Measurements from ENCODE around the gene METTL22. TPM values are rescaled to one million over a fixed set of nuclear protein-coding genes. Genes with fewer than 3 reads are reported as not detected.
A peak's percentile ranks its signal among the peaks of the same experiment; 100 is the strongest.

The METTL22 gene
- total and polyA plus RNA-seq, 4 donors = 17.9 to 39.4 (median 32.4) TPM

GRCh38 chr16:8645141-8645521, 23.6 kb downstream of the METTL22 start:
- Histone ChIP-seq H3K27me3 (ENCODE audit: control insufficient read depth in 3 of 3, insufficient read depth in 3 of 3, low read length in 2 of 3) (no peaks in the 10 kb centered on the region), H3K36me3 (ENCODE audit: control insufficient read depth in 4 of 4, insufficient read depth in 4 of 4, low read length in 4 of 4) (peaks cover 35 to 64% (median 52%) of the 10 kb centered on the region in 4 donors), H3K9me3 (ENCODE audit: control insufficient read depth in 4 of 4, insufficient read depth in 3 of 4, low read length in 3 of 4) (no peaks in the 10 kb centered on the region), H3K4me3 (no peak overlapping the region), H3K4me1 (ENCODE audit: control insufficient read depth in 5 of 5, insufficient read depth in 5 of 5, low read length in 5 of 5) (no peaks in the 10 kb centered on the region), H3K27ac (ENCODE audit: low read depth in 1 of 2, low read length in 1 of 2) (peak overlapping the region in 1 of 2 donors; percentile 33), H3K9ac (ENCODE audit: insufficient read depth in 1 of 2, low read length in 2 of 2) (no peak overlapping the region)
- ATAC-seq (ENCODE audit: insufficient read depth, low FRiP score) = no peak
- DNase-seq = no peak
- TF ChIP-seq CTCF (IDR thresholded peaks at IDR 0.05; ENCODE audit: control extremely low read depth, extremely low read depth) = no peak
- WGBS, 2 donors = 56 to 73% methylated on average over 11 of the region's 11 CpGs

GRCh38 chr16:8645831-8646230, 24.3 kb downstream of the METTL22 start:
- DNase-seq = no peak

DNA sequence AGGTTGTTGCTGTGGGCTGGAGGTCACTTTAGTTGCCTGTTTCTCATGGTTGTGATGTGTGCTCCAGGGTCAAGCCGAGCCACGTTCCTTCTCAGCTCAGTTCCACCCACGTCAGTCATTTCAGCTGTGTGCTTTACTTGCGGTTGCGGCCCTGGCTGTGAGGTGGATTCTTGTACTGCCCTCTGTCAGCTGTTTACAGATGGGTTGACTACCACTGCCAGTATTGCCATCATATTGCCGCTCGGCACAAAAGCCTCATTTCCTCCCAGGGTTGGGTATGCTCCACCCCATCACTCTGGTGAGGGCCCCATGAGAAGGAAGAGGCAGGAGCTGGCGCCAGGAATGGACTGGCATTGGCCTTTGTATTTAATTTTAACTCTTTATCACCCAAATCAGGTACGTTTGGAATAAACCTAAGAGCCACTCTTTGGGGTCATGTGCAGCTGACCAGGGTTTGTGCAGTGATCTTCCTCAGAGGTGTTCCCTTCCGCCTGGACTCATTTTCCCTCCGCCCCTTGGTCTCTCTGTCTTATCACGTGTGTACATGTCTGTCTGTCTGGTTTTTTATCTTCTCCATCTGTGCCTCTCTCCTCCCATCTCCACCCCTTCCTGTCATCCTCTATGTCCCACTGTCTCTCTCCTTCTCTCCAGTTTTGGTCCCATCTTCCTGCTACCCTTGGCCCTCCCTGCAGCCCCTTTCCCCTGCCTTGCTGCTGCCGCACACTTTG, 25.0 kb downstream of the METTL22 start:
- no peak for ATAC-seq (ENCODE audit: insufficient read depth, low FRiP score)
- no peaks in the 10 kb centered on the region for H3K9me3 ChIP-seq (ENCODE audit: control insufficient read depth in 4 of 4, insufficient read depth in 3 of 4, low read length in 3 of 4)
- 72 to 84% methylated on average over 13 of the region's 13 CpGs for WGBS, 2 donors
- no peak overlapping the region for H3K9ac ChIP-seq (ENCODE audit: insufficient read depth in 1 of 2, low read length in 2 of 2)
- peaks cover 35 to 56% (median 45%) of the 10 kb centered on the region in 4 donors for H3K36me3 ChIP-seq (ENCODE audit: control insufficient read depth in 4 of 4, insufficient read depth in 4 of 4, low read length in 4 of 4)
- no peaks in the 10 kb centered on the region for H3K27me3 ChIP-seq (ENCODE audit: control insufficient read depth in 3 of 3, insufficient read depth in 3 of 3, low read length in 2 of 3)
- no peak overlapping the region for H3K27ac ChIP-seq (ENCODE audit: low read depth in 1 of 2, low read length in 1 of 2)
- H3K4me3 ChIP-seq = no peak overlapping the region
- no peak for TF ChIP-seq CTCF (IDR thresholded peaks at IDR 0.05; ENCODE audit: control extremely low read depth, extremely low read depth)
- H3K4me1 ChIP-seq (ENCODE audit: control insufficient read depth in 5 of 5, insufficient read depth in 5 of 5, low read length in 5 of 5) = no peaks in the 10 kb centered on the region
- DNase-seq = no peak

More at GRCh38 chr16:8645831-8646230, 24.3 kb downstream of the METTL22 start:
- Histone ChIP-seq H3K4me3 (no peak overlapping the region), H3K9ac (ENCODE audit: insufficient read depth in 1 of 2, low read length in 2 of 2) (no peak overlapping the region), H3K4me1 (ENCODE audit: control insufficient read depth in 5 of 5, insufficient read depth in 5 of 5, low read length in 5 of 5) (no peaks in the 10 kb centered on the region), H3K27ac (ENCODE audit: low read depth in 1 of 2, low read length in 1 of 2) (no peak overlapping the region), H3K9me3 (ENCODE audit: control insufficient read depth in 4 of 4, insufficient read depth in 3 of 4, low read length in 3 of 4) (no peaks in the 10 kb centered on the region), H3K36me3 (ENCODE audit: control insufficient read depth in 4 of 4, insufficient read depth in 4 of 4, low read length in 4 of 4) (peaks cover 35 to 62% (median 50%) of the 10 kb centered on the region in 4 donors), H3K27me3 (ENCODE audit: control insufficient read depth in 3 of 3, insufficient read depth in 3 of 3, low read length in 2 of 3) (no peaks in the 10 kb centered on the region)
- WGBS, 2 donors = 83 to 93% methylated on average over 13 of the region's 13 CpGs
- no peak for ATAC-seq (ENCODE audit: insufficient read depth, low FRiP score)
- no peak for TF ChIP-seq CTCF (IDR thresholded peaks at IDR 0.05; ENCODE audit: control extremely low read depth, extremely low read depth)
